SJCRH30 (cell line): ENCODE measurements around the gene ZNF888. TPM values are rescaled to one million over a fixed set of nuclear protein-coding genes. Genes with fewer than 3 reads are reported as not detected.
"Not testable (repeated sequence)": the region's sequence is repeated elsewhere in the genome, so short reads cannot be mapped to it uniquely, and the experiment has no call there.

Experiments
- DNase-seq, 2 experiments: peaks; one replicate each; pipeline ENCODE4 v3.0.0-alpha.2; 2015 to 2020
- H3K27ac ChIP-seq: fragments of 250-450 bp; sonication (Bioruptor Pico); 2 replicates; pipeline ENCODE4 v1.5.1; 2020; ENCODE audit warnings: mild to moderate bottlenecking, moderate library complexity
- H3K27me3 ChIP-seq: fragments of 250-450 bp; sonication (Bioruptor Pico); 2 replicates; pipeline ENCODE4 v1.5.1; 2020; ENCODE audit warnings: mild to moderate bottlenecking, moderate library complexity
- H3K36me3 ChIP-seq: fragments of 250-450 bp; sonication (Bioruptor Pico); 2 replicates; pipeline ENCODE4 v1.5.1; 2020; ENCODE audit warnings: mild to moderate bottlenecking, moderate library complexity
- H3K4me1 ChIP-seq: fragments of 250-450 bp; sonication (Bioruptor Pico); 2 replicates; pipeline ENCODE4 v1.5.1; 2020; ENCODE audit warnings: mild to moderate bottlenecking, moderate library complexity
- H3K4me3 ChIP-seq: fragments of 250-450 bp; sonication (Bioruptor Pico); 2 replicates; pipeline ENCODE4 v1.5.1; 2020; ENCODE audit warnings: mild to moderate bottlenecking, moderate library complexity
- H3K9me3 ChIP-seq: fragments of 250-450 bp; sonication (Bioruptor Pico); replicated peaks from 2 replicates; pipeline ENCODE4 v1.5.1; 2020; ENCODE audit warnings: mild to moderate bottlenecking, moderate library complexity
- total RNA-seq: library from RNA; depleted of rRNA; stranded (reverse); fragments of >200 nt; shearing (Covaris generic); gene quantifications from 2 replicates; pipeline ENCODE4 v1.2.3, GENCODE V29; 2014

The ZNF888 gene
- total RNA-seq, 1 experiment from 2014 or later: 6.8 TPM

GRCh38 chr19:52944703-52945493 lies 21.7 kb upstream of the ZNF888 start:
- not testable (repeated sequence) for H3K27ac ChIP-seq, H3K27me3 ChIP-seq, H3K4me1 ChIP-seq, H3K9me3 ChIP-seq, H3K4me3 ChIP-seq
- H3K36me3 ChIP-seq: peaks cover 17% of the 10 kb centered on the region
- DNase-seq: peak; percentile 31 to 45

- H3K27ac ChIP-seq: no peak overlapping the region
- H3K27me3 ChIP-seq: no peaks in the 10 kb centered on the region
- peaks cover 9% of the 10 kb centered on the region for H3K36me3 ChIP-seq
- 0 out of 2 replicates have a peak, but pooled peaks cover 4% of the 10 kb centered on the region for H3K4me1 ChIP-seq
- peaks cover under 1% of the 10 kb centered on the region for H3K9me3 ChIP-seq
- H3K4me3 ChIP-seq: no peak overlapping the region
- no peak for DNase-seq
These were observed 20.8 kb upstream of the ZNF888 start for GRCh38 chr19:52943884-52944643.

GRCh38 chr19:52943134-52943883 lies 20.1 kb upstream of the ZNF888 start:
- DNase-seq: no peak
- H3K9me3 ChIP-seq: no peaks in the 10 kb centered on the region; the same call in 1 of the 2 replicates
- peaks cover 1% of the 10 kb centered on the region; the same call in 1 of the 2 replicates for H3K36me3 ChIP-seq
- H3K4me1 ChIP-seq: 0 out of 2 replicates have a peak, but pooled peaks cover 4% of the 10 kb centered on the region
- peak overlapping the region; percentile 93 for H3K4me3 ChIP-seq
- H3K27me3 ChIP-seq: no peaks in the 10 kb centered on the region
- peak overlapping the region; percentile 78 for H3K27ac ChIP-seq

- no peaks in the 10 kb centered on the region; the same call in 1 of the 2 replicates for H3K36me3 ChIP-seq
- peak overlapping the region; percentile 93 for H3K4me3 ChIP-seq
- peak; percentile 91 to 94 for DNase-seq
- H3K27ac ChIP-seq: peak overlapping the region; percentile 78
- H3K9me3 ChIP-seq: no peaks in the 10 kb centered on the region; the same call in 1 of the 2 replicates
- H3K4me1 ChIP-seq: 0 out of 2 replicates have a peak, but pooled peaks cover 4% of the 10 kb centered on the region
- H3K27me3 ChIP-seq: no peaks in the 10 kb centered on the region
These were observed 19.3 kb upstream of the ZNF888 start for GRCh38 chr19:52942386-52943133.

GRCh38 chr19:52941941-52942385 lies 18.7 kb upstream of the ZNF888 start:
- peak overlapping the region; percentile 93 for H3K4me3 ChIP-seq
- 0 out of 2 replicates have a peak, but pooled peaks cover 4% of the 10 kb centered on the region for H3K4me1 ChIP-seq
- no peaks in the 10 kb centered on the region for H3K27me3 ChIP-seq
- H3K9me3 ChIP-seq: no peaks in the 10 kb centered on the region; the same call in 1 of the 2 replicates
- DNase-seq: peak; percentile 34 to 53
- no peaks in the 10 kb centered on the region; the same call in 1 of the 2 replicates for H3K36me3 ChIP-seq
- H3K27ac ChIP-seq: peak overlapping the region; percentile 78

- not testable (repeated sequence) for H3K9me3 ChIP-seq, H3K36me3 ChIP-seq, H3K27me3 ChIP-seq, H3K4me1 ChIP-seq, H3K27ac ChIP-seq, DNase-seq
- peak overlapping the region; percentile 93 for H3K4me3 ChIP-seq
These were observed 18.3 kb upstream of the ZNF888 start for GRCh38 chr19:52941523-52941922.

GRCh38 chr19:52940905-52941304 lies 17.7 kb upstream of the ZNF888 start:
- not testable (repeated sequence) for H3K4me3 ChIP-seq, H3K36me3 ChIP-seq, DNase-seq, H3K27ac ChIP-seq, H3K4me1 ChIP-seq, H3K27me3 ChIP-seq, H3K9me3 ChIP-seq

GRCh38 chr19:52938761-52939160 lies 15.5 kb upstream of the ZNF888 start:
- no peaks in the 10 kb centered on the region for H3K27me3 ChIP-seq
- no peak for DNase-seq
- H3K4me1 ChIP-seq: no peaks in the 10 kb centered on the region
- no peak overlapping the region for H3K4me3 ChIP-seq
- H3K36me3 ChIP-seq: peaks cover 9% of the 10 kb centered on the region
- H3K27ac ChIP-seq: no peak overlapping the region
- H3K9me3 ChIP-seq: 0 out of 2 replicates have a peak, but pooled peaks cover 2% of the 10 kb centered on the region

GRCh38 chr19:52936954-52937325 lies 13.7 kb upstream of the ZNF888 start:
- peaks cover 9% of the 10 kb centered on the region for H3K36me3 ChIP-seq
- H3K27ac ChIP-seq: no peak overlapping the region
- no peak overlapping the region for H3K4me3 ChIP-seq
- no peaks in the 10 kb centered on the region for H3K27me3 ChIP-seq
- H3K9me3 ChIP-seq: 0 out of 2 replicates have a peak, but pooled peaks cover 2% of the 10 kb centered on the region
- no peaks in the 10 kb centered on the region for H3K4me1 ChIP-seq
- no peak for DNase-seq

- Histone ChIP-seq H3K36me3 (peaks cover 9% of the 10 kb centered on the region), H3K27ac (no peak overlapping the region), H3K4me3 (no peak overlapping the region), H3K4me1 (no peaks in the 10 kb centered on the region), H3K9me3 (0 out of 2 replicates have a peak, but pooled peaks cover 2% of the 10 kb centered on the region), H3K27me3 (no peaks in the 10 kb centered on the region)
- no peak for DNase-seq
These were observed 13.1 kb upstream of the ZNF888 start for GRCh38 chr19:52936151-52936953.

- Histone ChIP-seq H3K27ac (no peak overlapping the region), H3K4me1 (no peaks in the 10 kb centered on the region), H3K36me3 (peaks cover 10% of the 10 kb centered on the region), H3K9me3 (0 out of 2 replicates have a peak, but pooled peaks cover 2% of the 10 kb centered on the region), H3K27me3 (no peaks in the 10 kb centered on the region), H3K4me3 (no peak overlapping the region)
- DNase-seq: no peak
These were observed 12.2 kb upstream of the ZNF888 start for GRCh38 chr19:52935434-52935833.

GRCh38 chr19:52924641-52925040 lies 1.4 kb upstream of the ZNF888 start:
- not testable (repeated sequence) for H3K4me3 ChIP-seq, H3K27me3 ChIP-seq, DNase-seq, H3K4me1 ChIP-seq, H3K27ac ChIP-seq, H3K9me3 ChIP-seq
- H3K36me3 ChIP-seq: peaks cover 20% of the 10 kb centered on the region
